Stimulated activated CD8-positive, alpha-beta memory T cell treated with anti-CD3 and anti-CD28 coated beads, Interleukin-7, amount 100 ng/mL, for 48 hours (primary cell): ENCODE measurements around the gene HNRNPA2B1.
"Not testable (repeated sequence)": the region's sequence is repeated elsewhere in the genome, so short reads cannot be mapped to it uniquely, and the experiment has no call there.

Source experiments
- DNase-seq, 2 donors: peaks; one replicate each; pipeline ENCODE4 v3.0.0-alpha.2; 2020; ENCODE audit warnings: low read depth in 1 of 2; ENCODE audit errors: extremely low read depth in 1 of 2

The HNRNPA2B1 gene

DNA sequence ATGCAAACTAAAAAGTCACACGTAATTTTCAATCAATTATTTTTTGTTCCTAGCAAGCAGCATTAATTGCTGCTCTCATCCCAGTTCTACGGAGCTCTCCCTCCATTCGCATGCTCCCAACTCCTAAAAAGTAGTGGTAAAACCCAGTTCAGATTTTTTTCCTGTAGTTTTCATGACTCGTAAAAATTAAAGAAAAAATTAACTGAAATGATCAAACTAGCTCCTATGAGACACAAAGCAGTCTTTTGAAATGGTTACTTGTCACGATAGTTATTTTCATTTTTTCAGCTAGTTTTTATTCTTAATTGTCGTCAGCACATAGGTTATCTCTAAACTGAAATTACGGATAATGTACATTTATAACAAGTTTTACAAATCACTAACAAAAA, 1.8 kb downstream of the HNRNPA2B1 start:
- no peak for DNase-seq

DNA sequence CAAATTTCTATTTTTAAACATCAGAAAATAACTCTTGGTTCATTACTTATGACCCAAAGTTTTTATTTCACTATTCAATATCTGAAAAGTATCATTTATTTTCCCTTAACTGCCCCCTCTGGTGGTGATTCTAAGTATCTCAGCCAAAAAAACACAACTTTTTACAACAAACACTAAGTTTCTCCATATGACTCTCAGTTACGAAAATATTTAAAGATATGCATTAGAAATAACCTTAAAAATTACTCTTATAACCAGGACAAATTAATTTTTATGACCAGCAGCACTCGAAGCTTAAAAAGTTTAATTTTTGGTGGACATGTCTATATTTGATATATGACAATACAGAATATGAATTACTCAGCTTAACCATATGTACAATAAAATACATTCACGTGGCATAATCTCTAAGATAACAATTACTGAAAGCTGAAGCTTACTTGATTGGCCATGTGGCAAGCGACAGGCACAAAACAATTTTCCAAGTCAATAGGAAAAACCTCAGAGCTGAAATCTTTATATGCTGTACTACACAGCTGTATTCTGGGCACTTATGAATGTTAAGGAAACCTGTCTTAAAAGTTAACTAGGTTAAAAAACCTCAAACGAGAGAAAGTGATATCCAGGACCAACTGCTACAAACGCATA, 2.3 kb downstream of the HNRNPA2B1 start:
- DNase-seq = no peak

DNA sequence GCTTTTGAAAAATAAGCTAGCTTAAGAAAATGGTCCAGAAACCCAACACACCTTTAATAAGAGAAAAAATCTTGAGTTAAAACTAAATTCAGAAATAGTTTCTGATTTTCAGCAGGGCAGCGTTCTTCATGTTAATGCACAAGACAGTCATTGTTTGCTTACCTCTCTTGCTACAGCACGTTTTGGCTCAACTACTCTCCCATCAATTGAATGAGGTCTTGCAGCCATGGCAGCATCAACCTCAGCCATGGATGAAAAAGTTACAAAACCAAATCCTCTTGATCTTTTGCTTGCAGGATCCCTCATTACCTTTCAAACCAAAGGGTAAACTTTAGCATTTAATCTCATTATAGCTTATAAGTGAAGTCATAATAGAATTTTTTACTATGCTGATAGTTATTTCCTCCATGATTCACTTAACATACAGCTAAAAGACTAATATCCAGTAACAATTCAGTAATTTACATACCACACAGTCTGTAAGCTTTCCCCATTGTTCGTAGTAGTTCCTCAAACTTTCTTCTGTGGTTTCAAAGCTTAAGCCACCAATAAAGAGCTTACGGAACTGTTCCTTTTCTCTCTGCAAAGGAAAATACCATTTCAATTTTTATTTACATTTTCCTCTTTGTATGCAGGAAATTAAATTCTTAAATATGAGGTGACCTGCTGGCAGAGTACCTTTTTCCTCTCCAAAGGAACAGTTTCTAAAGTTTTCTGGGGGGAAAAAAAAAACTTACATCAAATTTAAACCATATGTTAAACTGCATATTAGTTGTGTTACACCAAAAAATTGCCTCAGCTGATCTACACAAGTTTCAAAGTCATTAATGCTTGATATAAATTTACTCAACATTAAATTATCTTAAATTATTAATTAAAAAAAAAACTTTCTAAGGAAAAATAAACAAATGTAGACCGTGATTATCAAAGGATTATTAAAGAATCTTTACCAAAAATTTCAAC, 3.1 kb downstream of the HNRNPA2B1 start:
- DNase-seq = no peak

DNA sequence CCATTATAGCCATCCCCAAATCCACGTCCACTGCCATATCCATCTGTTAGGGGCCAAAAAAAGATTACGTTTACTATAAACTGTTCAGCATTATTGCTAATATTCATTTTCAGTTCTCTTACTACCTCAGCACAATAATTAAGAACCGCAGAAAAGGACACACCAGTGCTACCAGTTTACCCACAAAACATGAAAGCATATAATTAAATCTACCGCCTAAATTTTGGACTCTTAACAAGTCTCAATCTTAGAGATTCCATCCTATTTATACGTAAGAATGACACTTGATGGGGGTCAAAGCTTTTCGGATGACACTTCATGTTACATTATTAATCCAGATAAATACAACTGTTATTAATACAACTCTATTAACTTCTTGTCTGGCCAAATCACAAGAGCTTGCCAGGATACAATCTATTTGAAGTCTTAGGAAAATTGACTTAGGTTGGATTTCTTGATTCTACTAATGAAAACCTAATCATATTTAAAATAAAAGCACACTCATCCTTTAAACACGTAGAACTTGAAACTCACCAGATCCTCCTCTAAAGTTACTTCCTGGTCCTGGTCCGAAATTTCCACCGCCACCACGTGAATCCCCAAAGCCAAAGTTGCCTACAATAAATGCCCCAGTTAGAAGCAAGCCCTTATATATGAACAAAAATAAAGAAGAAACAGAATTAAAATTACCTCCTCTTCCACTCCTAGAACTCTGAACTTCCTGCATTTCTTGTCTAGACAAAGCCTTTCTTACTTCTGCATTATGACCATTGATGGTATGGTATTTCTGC, 4.5 kb downstream of the HNRNPA2B1 start:
- DNase-seq = no peak

DNA sequence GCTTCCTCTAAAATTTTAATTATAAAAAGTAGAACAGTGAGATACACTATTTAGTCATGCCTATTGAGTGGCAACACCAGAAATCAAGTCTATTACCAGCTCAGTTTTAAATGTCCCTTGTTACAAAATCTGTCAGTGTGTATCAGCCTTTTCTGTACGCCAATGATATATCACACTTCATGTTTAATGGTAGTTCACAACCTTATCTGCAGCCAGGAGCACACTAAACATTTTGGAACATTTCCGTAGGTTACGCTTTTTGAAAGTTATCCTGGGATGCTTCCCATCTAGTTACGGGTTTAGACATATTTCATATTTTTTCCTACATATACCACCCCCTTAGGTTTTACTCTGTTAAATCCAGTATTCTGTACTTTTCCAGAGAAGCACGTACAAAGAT, 5.4 kb downstream of the HNRNPA2B1 start:
- no peak for DNase-seq

DNA sequence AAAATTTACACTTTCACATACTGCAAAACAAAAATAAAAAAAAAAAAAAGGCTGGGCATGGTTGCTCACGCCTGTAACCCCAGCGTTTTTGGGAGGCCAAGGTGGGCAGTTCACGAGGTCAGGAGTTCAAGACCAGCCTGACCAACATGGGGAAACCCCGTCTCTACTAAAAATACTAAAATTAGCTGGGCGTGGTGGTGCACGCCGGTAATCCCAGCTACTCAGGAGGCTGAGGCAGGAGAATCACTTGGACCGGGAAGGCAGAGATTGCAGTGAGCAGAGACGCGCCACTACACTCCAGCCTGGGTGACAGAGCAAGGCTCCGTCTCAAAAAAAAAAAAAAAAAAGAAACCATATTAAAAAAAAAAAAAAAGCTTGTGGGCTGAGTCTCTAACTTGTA, 5.8 kb downstream of the HNRNPA2B1 start:
- not testable (repeated sequence) for DNase-seq

DNA sequence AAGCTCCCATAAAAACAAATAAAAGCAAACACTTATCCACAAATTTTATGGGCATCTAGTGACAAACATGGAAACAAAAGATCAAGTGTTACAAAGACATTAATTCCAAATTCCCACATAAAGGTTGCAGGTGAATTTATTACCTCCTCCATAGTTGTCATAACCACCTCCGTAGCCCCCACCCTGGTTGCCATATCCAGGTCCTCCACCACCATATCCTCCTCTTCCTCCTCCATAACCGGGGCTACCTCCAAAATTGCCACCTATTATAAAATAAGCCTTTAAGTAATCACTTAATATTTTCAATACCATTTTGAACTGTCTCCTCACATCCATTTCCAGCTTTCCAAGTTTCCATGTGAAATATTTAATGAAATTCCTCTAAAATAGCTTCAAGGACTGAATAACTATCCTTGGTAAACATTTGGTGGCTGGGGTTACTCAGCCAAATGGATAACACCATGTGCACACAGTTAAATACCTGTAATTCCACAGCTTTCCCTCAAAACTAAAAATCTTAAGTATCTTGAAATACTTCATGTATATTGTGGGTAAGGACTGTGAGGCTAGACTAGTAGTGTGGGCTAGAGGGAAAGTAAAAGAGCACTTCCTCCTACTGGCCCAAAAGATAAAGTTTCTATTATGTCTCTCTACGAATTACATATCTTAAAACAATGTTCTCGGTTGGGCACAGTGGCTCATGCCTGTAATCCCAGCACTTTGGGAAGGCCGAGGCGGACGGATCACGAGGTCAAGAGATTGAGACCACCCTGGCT, 6.9 kb downstream of the HNRNPA2B1 start:
- no peak for DNase-seq

DNA sequence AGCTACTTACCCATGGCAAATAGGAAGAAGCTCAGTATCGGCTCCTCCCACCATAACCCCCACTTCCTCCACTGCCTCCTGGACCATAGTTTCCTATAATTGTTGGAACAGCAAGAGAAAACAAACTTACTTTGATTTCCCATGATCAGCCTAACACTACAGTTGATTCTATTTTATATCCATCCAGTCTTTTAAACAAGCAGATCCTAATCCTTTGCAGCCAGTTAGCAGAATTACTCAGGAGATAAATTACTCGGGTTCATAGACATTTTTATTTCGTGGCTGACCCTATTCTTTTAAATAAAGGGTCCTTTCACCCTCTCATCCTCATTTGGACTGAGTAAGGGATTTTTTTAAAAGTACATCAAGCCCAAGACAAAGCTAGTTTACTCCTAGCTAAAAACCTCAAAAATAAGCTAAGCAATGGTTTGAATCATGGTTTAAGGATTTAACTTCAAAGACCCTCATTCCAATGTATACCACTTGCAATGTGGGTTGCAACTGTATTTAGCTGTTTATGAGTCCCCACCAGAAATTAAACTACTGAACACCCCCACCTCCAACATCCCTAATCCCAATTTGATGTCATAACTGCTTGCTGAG, 8.0 kb downstream of the HNRNPA2B1 start:
- no peak for DNase-seq

DNA sequence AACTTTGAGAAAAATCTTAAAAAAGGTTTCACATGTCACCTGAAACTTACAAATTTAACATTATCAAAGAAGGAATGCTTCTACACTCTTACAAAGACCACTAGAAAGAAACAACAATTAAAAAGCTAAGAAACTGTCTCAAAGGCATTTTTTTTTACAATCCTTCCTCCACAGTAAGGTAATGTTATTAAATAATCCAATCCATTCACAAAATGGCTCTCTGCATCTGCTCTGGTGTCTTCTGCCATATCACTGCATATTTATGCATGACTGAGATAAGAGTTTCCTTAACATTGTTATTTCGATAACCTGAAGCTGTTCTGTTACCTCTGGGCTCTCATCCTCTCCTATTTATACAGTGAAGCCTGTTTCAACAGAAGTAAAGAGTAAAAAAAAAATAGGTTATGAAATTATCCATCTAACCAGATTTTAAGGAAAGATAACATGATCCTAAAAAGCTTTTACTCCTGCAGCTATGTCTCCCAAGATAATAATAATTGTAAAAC, 8.5 kb downstream of the HNRNPA2B1 start:
- DNase-seq = no peak

DNA sequence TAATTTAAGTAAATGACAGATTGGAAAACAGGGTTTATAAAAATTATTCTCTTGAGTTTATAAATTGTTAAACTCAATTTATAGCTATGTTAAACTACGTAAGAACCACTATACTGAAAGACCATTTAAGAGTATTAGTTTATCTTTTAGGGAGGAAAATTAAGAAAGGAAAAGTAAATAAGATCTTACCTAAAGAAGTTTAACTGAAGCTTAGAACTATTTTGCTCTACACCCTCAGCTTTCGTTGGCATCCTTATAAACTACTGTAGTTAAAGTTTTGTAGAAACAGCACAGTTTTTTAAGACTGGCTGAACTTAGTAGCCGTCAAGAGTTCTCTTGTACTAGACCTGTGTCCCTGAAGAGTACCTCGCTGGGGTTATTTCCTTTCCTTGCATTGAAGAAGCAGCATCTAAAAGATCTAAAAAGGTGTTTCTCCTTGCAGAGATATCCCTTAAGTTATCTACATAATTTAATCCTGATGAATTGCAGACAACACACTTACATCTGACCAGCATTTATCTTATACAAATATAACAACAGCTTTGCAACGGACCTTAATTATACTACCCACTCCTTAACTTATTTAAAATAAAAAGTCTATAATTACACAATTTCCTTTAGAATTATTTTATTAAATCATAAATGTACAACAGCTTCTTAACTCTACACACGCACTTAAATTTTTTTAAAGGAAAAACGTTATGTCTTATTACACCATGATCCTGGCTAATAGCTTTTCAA, 9.1 kb downstream of the HNRNPA2B1 start:
- no peak for DNase-seq

DNA sequence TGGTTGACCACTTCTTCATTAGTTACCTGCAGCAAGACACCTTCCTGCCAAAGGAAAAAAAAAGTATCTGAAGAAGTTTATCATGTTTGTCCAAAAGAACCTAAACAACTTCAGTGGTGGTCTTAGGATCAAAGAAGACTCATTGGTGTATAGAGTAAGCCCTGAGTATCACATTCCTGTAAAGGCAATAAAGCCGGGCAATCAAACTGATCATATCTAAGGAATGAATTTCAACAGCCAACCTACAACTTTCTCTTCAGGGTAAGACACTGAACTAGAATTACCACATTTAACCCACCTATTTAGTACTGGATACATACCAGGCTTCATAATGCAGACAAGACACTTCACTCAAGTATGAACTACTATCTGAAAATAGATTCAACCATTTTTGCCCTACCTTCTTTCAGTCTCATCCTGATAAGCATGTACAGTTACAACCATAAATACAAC, 10.1 kb downstream of the HNRNPA2B1 start:
- no peak for DNase-seq

DNA sequence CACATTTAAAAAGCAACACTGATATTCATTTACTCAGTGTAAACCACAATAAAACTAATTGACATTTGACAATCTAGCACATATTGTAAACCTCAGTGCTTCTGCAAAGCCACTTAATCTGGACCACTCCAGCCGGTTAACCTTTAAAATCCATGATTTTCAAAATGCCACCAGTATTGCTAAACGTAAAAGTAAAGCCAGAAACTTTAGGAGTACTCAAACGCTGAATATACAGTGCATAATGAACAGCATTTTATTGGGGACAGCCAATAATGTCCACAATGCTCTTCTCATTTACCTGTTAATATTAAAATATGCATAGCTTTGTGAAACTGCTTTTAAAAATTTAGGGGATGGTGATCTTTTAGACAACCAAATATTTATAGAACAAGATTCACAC, 10.8 kb downstream of the HNRNPA2B1 start:
- no peak for DNase-seq

DNA sequence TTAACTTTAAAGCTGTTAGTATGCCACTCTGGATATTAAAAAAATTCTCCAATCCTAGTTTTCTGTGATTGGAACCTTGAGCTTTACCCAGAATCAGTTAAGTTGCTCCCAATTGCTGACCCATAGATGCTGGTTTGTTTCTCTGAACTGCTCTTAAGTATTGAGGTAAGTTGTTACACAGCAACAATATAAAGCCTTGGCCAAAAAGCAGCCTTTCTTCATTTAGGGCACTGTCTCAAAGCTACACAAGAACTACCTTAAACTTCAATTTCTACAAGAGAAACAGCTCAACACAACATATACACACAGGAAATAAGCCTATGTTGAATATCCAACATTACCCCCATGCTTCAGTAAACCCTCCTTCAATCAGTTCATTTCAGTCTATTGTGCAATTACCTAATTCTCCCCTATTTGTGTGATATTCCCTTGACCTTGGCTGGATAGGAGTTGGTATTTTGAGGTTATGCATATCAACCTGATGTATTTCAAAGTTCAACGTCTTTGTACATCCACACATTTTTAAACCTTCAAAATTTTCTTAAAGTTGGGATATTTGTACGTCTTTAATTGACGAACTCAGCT, 11.5 kb downstream of the HNRNPA2B1 start:
- no peak for DNase-seq

DNA sequence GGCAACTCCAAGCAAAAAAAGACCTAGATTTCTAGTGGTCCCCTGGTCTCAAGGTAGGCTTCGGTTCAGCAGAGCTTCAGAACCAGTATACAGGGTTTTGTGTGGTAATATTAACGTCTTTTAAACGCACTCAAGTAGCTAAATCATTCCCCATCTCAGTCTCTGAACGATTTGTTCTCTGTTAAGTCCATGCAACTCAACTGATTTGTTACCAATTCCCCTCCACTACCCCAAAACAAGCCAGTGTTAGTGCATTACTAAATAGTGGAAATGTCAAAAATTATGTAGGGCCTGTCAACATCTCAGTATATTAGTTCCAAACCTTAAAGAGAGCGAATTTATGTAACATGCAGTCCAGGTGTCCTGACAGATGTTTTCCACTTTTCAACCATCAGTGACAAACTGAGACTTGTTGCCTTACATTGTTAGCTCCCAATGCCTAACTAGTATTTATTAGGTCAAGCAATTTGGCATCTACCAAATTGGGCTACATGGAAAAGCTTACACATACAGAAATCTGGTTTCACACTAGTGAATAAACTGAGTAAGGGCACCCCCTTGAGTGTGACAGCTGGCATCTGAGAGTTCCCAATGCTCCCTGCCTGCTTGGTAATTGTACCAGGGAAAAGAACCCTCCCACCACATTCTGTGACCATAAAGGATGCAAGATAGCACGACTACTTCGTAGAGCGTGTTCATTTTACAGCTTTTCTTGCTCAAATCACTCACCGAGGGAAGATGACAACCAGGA, 12.2 kb downstream of the HNRNPA2B1 start:
- no peak for DNase-seq

DNA sequence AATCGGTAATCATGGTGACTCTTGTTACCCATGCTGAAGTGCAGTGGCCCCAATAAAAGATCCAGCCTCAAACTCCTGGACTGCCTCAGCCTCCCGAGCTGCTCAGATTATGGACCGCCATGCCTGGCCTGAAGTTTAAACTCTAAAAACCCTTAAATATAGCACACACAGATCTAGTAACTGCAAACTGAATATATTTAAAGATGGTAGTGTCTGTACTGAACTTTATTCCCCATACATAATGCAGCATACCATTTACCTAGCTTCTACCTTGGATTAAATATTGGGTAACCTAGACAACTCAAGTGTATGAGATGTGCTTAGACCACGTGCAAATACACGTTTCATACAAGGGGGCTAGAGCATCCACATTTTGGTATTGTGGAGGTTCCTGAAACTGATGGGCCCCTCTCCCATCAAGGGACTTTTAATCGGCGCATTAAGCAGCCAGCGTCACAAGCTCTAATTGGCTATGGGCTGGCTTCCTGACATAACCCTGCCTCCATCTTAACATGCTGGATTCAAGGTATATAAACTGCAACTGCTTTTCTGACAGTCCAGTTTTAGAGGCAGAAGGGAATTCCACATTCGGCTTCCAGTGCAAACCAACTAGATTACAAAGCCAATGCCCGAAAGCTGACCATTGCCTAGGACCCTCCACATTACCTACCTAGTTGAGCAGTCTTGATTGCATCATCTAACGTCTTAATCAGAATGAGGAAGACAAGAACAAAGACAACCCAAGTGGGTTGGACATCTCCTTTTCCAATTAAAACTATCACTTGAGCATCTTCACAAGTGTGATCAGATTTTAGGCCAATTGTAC, 13.0 kb downstream of the HNRNPA2B1 start:
- no peak for DNase-seq

DNA sequence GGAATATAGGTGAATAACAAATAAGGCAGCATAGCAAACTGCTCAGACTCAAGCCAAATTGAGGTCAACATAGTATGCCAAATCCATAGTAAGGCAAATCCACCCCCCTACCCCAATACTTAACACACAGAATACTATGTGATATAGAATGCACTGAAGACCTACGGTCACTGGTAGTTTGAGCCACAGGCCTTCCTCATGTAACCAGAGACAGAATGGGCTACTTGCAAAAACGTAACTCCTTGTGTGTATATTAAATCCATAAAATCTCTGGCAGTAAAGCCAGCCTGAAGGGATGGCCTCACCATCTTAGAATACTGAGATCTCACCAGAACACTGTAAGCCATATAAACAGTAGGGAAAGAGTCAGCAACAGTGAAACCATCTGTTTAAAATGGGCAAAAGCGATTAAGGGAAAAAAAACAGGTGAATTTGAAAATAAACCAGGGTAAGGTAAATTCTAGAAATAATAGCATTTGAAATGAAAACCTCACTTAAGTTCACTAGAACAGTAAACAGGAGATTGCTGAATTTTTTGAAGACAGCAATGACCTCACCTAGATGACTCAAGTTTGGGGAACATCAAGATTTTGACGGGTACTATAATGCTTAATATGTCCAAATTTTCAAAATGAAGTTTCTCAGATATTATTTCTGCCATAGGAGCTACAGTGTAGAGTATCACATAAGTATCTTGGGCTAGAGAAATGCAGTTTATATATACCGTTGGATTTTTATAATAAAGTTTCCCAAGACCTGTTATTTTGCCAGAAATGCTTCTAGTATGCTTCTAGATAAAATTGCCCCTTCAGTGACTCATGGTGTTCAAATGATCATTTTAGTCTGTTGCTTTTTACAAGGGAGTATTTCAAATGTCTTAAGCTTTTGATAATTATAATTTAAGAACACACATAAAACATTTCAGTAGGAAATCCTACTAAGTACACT, 13.9 kb downstream of the HNRNPA2B1 start:
- DNase-seq = no peak
